Fibroblast of lung (primary cell): ENCODE measurements around the gene CORO7. TPM values are rescaled to one million over a fixed set of nuclear protein-coding genes. Genes with fewer than 3 reads are reported as not detected.

Source experiments
- DNase-seq, 2 donors: peaks; one replicate each; pipeline versions ENCODE4 v3.0.0 to v3.0.0-alpha.2; 2010; ENCODE audit warnings: low read depth in 2 of 2
- H2AFZ ChIP-seq: 2 replicates; pipeline ENCODE4 v1.5.1; 2012; ENCODE audit warnings: low read length, control low read depth, inconsistent platforms
- H3K27ac ChIP-seq: 2 replicates; pipeline ENCODE4 v1.5.1; 2011; ENCODE audit warnings: low read length, control low read depth; ENCODE audit not compliant: insufficient read depth
- H3K27me3 ChIP-seq: 2 replicates; pipeline ENCODE4 v1.5.1; 2011; ENCODE audit warnings: mild to moderate bottlenecking, low read length; ENCODE audit not compliant: control insufficient read depth, insufficient read depth
- H3K36me3 ChIP-seq: 2 replicates; pipeline ENCODE4 v1.5.1; 2011; ENCODE audit warnings: low read length; ENCODE audit not compliant: control insufficient read depth, insufficient read depth
- H3K4me1 ChIP-seq: 2 replicates; pipeline ENCODE4 v1.5.1; 2011; ENCODE audit warnings: low read length; ENCODE audit not compliant: control insufficient read depth, insufficient read depth; ENCODE audit errors: extremely low read depth
- H3K4me2 ChIP-seq: 2 replicates; pipeline ENCODE4 v1.5.1; 2011; ENCODE audit warnings: low read length, control low read depth; ENCODE audit not compliant: insufficient read depth; ENCODE audit errors: extremely low read depth
- H3K4me3 ChIP-seq, 4 experiments: fragments of 200-600 bp in 1 of 4; sonication (generic) in 1 of 4; replicated peaks in 1 of 4; 2 replicates each; pipeline ENCODE4 v1.5.1; 2011 to 2016; ENCODE audit warnings: low read length in 4 of 4, low read depth in 3 of 4, mild to moderate bottlenecking in 3 of 4, control low read depth in 2 of 4, inconsistent platforms in 1 of 4, mixed read lengths in 1 of 4; ENCODE audit not compliant: insufficient read depth in 1 of 4; ENCODE audit errors: control extremely low read depth in 1 of 4
- H3K79me2 ChIP-seq: 2 replicates; pipeline ENCODE4 v1.5.1; 2012; ENCODE audit warnings: mild to moderate bottlenecking, low read length, inconsistent platforms; ENCODE audit not compliant: control insufficient read depth, insufficient read depth
- H3K9ac ChIP-seq: 2 replicates; pipeline ENCODE4 v1.5.1; 2011; ENCODE audit warnings: mild to moderate bottlenecking, low read length, control low read depth; ENCODE audit not compliant: insufficient read depth
- H3K9me3 ChIP-seq: 2 replicates; pipeline ENCODE4 v1.5.1; 2012; ENCODE audit warnings: low read depth, low read length; ENCODE audit not compliant: control insufficient read depth, insufficient read depth
- H4K20me1 ChIP-seq: 2 replicates; pipeline ENCODE4 v1.5.1; 2011; ENCODE audit warnings: low read length; ENCODE audit not compliant: control insufficient read depth, insufficient read depth; ENCODE audit errors: extremely low read depth
- CTCF ChIP-seq, 2 donors: IDR thresholded peaks in 1 of 2; conservative IDR thresholded peaks in 1 of 2; 1 replicate in 1 of 2; 2 replicates in 1 of 2; pipeline ENCODE4 v1.5.1; 2011 to 2012; ENCODE audit warnings: low read length in 2 of 2, control low read depth in 1 of 2, inconsistent platforms in 1 of 2, low read depth in 1 of 2, mild to moderate bottlenecking in 1 of 2
- EZH2 ChIP-seq: IDR thresholded peaks from 2 replicates; pipeline ENCODE4 v1.5.1; 2012; ENCODE audit warnings: low read length, control low read depth, mild to moderate bottlenecking; ENCODE audit errors: missing control alignments
- polyA plus RNA-seq, 2 donors: library from polyadenylated mRNA; depleted of rRNA in 1 of 2; stranded (reverse) in 1 of 2; unstranded in 1 of 2; fragments of >200 nt; gene quantifications; 2 replicates each; pipeline ENCODE4 v1.2.1, GENCODE V29; 2011 to 2012; ENCODE audit warnings: missing spikeins in 1 of 2
- total RNA-seq: library from RNA; depleted of rRNA; stranded (reverse); fragments of >200 nt; gene quantifications from 2 replicates; pipeline ENCODE4 v1.2.1, GENCODE V29; 2014

CORO7 gene
- total and polyA plus RNA-seq, 2 donors (not counting 1 experiment from before 2014, with no cell fraction given): 6.1 to 11.1 TPM

- Histone ChIP-seq H3K36me3 (peaks cover 42% of the 10 kb centered on the region), H4K20me1 (no peaks in the 10 kb centered on the region), H3K27ac (no peak overlapping the region), H2AFZ (no peak overlapping the region), H3K9me3 (no peaks in the 10 kb centered on the region), H3K9ac (no peak overlapping the region), H3K4me3 (no peak overlapping the region), H3K79me2 (peaks cover 60% of the 10 kb centered on the region), H3K4me2 (no peak overlapping the region), H3K4me1 (peaks cover 50% of the 10 kb centered on the region), H3K27me3 (no peaks in the 10 kb centered on the region)
- TF ChIP-seq CTCF (conservative IDR thresholded peaks at IDR 0.05 in 1 of 2, IDR thresholded peaks at IDR 0.05 in 1 of 2; ENCODE audit: low read depth in 1 of 2, low read length in 2 of 2): no peak
- no peak for TF ChIP-seq EZH2
- no peak for DNase-seq
Observed at GRCh38 chr16:4381072-4381934, 35.1 kb downstream of the CORO7 start.

GRCh38 chr16:4380119-4381063, 36.0 kb downstream of the CORO7 start:
- Histone ChIP-seq H3K4me1 (peaks cover 50% of the 10 kb centered on the region), H3K4me3 (no peak overlapping the region), H3K9ac (no peak overlapping the region), H3K9me3 (no peaks in the 10 kb centered on the region), H3K27ac (peak overlapping the region; percentile 31), H3K27me3 (no peaks in the 10 kb centered on the region), H4K20me1 (no peaks in the 10 kb centered on the region), H3K4me2 (no peak overlapping the region), H3K36me3 (peaks cover 45% of the 10 kb centered on the region), H2AFZ (no peak overlapping the region), H3K79me2 (peaks cover 67% of the 10 kb centered on the region)
- peak in 1 of 2 donors; percentile 61 for DNase-seq
- TF ChIP-seq CTCF (conservative IDR thresholded peaks at IDR 0.05 in 1 of 2, IDR thresholded peaks at IDR 0.05 in 1 of 2; ENCODE audit: low read depth in 1 of 2, low read length in 2 of 2) (no peak), EZH2 (no peak)
